Right lobe of liver (tissue), 4 donors: ENCODE results near the gene ATP6V0E1.

ENCODE experiments used
- CTCF ChIP-seq, 4 donors: fragments of 200-600 bp in 3 of 4; fragments of 450-650 bp in 1 of 4; IDR thresholded peaks; one replicate each; pipeline versions ENCODE4 v1.5.1 to v1.8.0; 2016 to 2022; ENCODE audit warnings: antibody characterized with exemption in 4 of 4, mild to moderate bottlenecking in 2 of 4
- POLR2A ChIP-seq: fragments of 450-650 bp; IDR thresholded peaks from one replicate; pipeline ENCODE4 v1.6.1; 2017; ENCODE audit warnings: antibody characterized with exemption, mild to moderate bottlenecking
- donor health status: DM: no; HTN: no; CAD: no.
- donor health status: DM: no; HTN: no; CAD: no.
- donor health status: DM: no; HTN: yes; CAD: no.

- TF ChIP-seq CTCF (IDR thresholded peaks at IDR 0.05) (no peak), POLR2A (no peak)
Measured at GRCh38 chr5:172975289-172975688, 8.3 kb upstream of the ATP6V0E1 start.
